Measurements from ENCODE around the gene RBM47.

DNA sequence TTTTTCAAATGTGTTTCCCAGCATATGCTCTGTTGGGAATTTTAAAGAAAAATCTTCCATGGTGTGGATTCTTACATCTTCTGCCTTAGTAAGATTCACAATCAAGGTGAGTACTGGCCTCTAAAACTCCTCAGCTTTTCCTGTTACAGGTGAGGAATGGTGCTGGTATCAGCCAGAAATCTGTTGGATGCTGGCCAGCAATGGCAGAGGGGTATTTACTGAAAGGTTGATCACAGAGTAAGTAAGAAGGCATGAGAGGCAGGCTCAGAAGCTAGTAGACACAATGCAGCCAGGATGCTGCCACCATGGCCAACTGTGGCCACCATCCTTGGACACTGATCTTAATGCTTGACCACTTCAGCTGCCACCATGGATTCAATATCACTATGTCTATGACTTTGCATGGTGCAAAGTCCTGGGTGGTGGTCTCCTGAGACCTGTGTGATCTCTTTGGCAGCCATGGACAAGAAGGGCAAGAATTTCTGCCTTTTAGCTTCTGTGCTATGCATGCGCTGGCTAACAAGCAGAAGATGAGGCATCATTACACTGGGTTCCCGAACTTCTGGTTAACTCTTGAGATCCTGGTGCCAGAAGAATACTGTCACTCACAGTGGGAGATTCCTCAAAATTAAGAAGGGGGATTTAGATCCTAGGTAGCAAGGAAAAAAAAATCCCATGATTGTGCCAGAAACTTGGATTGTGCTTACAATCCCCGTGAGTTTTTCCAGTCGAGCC lies 234.3 kb downstream of the RBM47 start:
- TF ChIP-seq, protein P1, sequence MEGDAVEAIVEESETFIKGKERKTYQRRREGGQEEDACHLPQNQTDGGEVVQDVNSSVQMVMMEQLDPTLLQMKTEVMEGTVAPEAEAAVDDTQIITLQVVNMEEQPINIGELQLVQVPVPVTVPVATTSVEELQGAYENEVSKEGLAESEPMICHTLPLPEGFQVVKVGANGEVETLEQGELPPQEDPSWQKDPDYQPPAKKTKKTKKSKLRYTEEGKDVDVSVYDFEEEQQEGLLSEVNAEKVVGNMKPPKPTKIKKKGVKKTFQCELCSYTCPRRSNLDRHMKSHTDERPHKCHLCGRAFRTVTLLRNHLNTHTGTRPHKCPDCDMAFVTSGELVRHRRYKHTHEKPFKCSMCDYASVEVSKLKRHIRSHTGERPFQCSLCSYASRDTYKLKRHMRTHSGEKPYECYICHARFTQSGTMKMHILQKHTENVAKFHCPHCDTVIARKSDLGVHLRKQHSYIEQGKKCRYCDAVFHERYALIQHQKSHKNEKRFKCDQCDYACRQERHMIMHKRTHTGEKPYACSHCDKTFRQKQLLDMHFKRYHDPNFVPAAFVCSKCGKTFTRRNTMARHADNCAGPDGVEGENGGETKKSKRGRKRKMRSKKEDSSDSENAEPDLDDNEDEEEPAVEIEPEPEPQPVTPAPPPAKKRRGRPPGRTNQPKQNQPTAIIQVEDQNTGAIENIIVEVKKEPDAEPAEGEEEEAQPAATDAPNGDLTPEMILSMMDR (tag by site-specific recombination; IDR thresholded peaks at IDR 0.05), result no peak
- TF ChIP-seq SCRT2 (tag by site-specific recombination; IDR thresholded peaks at IDR 0.05) (0 out of 2 replicates have a peak, but pooled peaks have one; percentile 2), ZNF324 (tag by site-specific recombination; IDR thresholded peaks at IDR 0.05) (no peak), HOXA7 (CRISPR knock-in tag; IDR thresholded peaks at IDR 0.05; ENCODE audit: borderline replicate concordance) (no peak), RBAK (tag by site-specific recombination; IDR thresholded peaks at IDR 0.05) (no peak), GLIS2 (tag by site-specific recombination; IDR thresholded peaks at IDR 0.05) (no peak), ZNF670 (tag by site-specific recombination; IDR thresholded peaks at IDR 0.05; ENCODE audit: low read depth) (no peak), ZNF214 (tag by site-specific recombination; IDR thresholded peaks at IDR 0.05; ENCODE audit: borderline replicate concordance) (no peak), ZNF175 (tag by site-specific recombination; IDR thresholded peaks at IDR 0.05) (no peak)
- TF ChIP-seq, protein P2, sequence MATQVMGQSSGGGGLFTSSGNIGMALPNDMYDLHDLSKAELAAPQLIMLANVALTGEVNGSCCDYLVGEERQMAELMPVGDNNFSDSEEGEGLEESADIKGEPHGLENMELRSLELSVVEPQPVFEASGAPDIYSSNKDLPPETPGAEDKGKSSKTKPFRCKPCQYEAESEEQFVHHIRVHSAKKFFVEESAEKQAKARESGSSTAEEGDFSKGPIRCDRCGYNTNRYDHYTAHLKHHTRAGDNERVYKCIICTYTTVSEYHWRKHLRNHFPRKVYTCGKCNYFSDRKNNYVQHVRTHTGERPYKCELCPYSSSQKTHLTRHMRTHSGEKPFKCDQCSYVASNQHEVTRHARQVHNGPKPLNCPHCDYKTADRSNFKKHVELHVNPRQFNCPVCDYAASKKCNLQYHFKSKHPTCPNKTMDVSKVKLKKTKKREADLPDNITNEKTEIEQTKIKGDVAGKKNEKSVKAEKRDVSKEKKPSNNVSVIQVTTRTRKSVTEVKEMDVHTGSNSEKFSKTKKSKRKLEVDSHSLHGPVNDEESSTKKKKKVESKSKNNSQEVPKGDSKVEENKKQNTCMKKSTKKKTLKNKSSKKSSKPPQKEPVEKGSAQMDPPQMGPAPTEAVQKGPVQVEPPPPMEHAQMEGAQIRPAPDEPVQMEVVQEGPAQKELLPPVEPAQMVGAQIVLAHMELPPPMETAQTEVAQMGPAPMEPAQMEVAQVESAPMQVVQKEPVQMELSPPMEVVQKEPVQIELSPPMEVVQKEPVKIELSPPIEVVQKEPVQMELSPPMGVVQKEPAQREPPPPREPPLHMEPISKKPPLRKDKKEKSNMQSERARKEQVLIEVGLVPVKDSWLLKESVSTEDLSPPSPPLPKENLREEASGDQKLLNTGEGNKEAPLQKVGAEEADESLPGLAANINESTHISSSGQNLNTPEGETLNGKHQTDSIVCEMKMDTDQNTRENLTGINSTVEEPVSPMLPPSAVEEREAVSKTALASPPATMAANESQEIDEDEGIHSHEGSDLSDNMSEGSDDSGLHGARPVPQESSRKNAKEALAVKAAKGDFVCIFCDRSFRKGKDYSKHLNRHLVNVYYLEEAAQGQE (tag by site-specific recombination; IDR thresholded peaks at IDR 0.05), result no peak
- TF ChIP-seq, protein P3, sequence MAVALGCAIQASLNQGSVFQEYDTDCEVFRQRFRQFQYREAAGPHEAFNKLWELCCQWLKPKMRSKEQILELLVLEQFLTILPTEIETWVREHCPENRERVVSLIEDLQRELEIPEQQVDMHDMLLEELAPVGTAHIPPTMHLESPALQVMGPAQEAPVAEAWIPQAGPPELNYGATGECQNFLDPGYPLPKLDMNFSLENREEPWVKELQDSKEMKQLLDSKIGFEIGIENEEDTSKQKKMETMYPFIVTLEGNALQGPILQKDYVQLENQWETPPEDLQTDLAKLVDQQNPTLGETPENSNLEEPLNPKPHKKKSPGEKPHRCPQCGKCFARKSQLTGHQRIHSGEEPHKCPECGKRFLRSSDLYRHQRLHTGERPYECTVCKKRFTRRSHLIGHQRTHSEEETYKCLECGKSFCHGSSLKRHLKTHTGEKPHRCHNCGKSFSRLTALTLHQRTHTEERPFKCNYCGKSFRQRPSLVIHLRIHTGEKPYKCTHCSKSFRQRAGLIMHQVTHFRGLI (tag by site-specific recombination; IDR thresholded peaks at IDR 0.05), result no peak
- TF ChIP-seq, protein P4, sequence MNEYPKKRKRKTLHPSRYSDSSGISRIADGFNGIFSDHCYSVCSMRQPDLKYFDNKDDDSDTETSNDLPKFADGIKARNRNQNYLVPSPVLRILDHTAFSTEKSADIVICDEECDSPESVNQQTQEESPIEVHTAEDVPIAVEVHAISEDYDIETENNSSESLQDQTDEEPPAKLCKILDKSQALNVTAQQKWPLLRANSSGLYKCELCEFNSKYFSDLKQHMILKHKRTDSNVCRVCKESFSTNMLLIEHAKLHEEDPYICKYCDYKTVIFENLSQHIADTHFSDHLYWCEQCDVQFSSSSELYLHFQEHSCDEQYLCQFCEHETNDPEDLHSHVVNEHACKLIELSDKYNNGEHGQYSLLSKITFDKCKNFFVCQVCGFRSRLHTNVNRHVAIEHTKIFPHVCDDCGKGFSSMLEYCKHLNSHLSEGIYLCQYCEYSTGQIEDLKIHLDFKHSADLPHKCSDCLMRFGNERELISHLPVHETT (tag by site-specific recombination; IDR thresholded peaks at IDR 0.05), result no peak
